MM.1S (cell line): ENCODE results near the gene NEDD4L.

Source experiments
- DNase-seq: peaks from one replicate; pipeline ENCODE4 v3.0.0-alpha.2; 2015
- H2AFZ ChIP-seq: fragments of 300-600 bp; sonication (generic); 2 replicates; pipeline ENCODE4 v1.6.0; 2016; ENCODE audit warnings: antibody characterized with exemption, low read length
- H3F3A ChIP-seq: fragments of 300-600 bp; sonication (generic); 2 replicates; pipeline ENCODE4 v1.6.1; 2016; ENCODE audit warnings: mild to moderate bottlenecking, antibody characterized with exemption, low read length, moderate library complexity, mixed read lengths; ENCODE audit not compliant: insufficient read depth
- H3K27ac ChIP-seq: fragments of 300-600 bp; sonication (generic); 2 replicates; pipeline ENCODE4 v1.5.1; 2016; ENCODE audit warnings: mild to moderate bottlenecking, low read length
- H3K27me3 ChIP-seq: fragments of 300-600 bp; sonication (generic); replicated peaks from 2 replicates; pipeline ENCODE4 v1.6.0; 2016; ENCODE audit warnings: low read length; ENCODE audit not compliant: insufficient read depth
- H3K36me3 ChIP-seq: fragments of 300-600 bp; sonication (generic); replicated peaks from 2 replicates; pipeline ENCODE4 v1.6.1; 2016; ENCODE audit warnings: mild to moderate bottlenecking, low read length, mixed read lengths; ENCODE audit not compliant: insufficient read depth
- H3K4me1 ChIP-seq: fragments of 300-600 bp; sonication (generic); 2 replicates; pipeline ENCODE4 v1.6.1; 2016; ENCODE audit warnings: low read length, mixed read lengths
- H3K4me2 ChIP-seq: fragments of 300-600 bp; sonication (generic); 2 replicates; pipeline ENCODE4 v1.6.0; 2016; ENCODE audit warnings: low read depth, low read length
- H3K4me3 ChIP-seq: fragments of 300-600 bp; sonication (generic); 2 replicates; pipeline ENCODE4 v1.5.1; 2016; ENCODE audit warnings: low read length, mixed read lengths
- H3K79me2 ChIP-seq: fragments of 300-600 bp; sonication (generic); 2 replicates; pipeline ENCODE4 v1.6.1; 2016; ENCODE audit warnings: mixed run types, low read length, mixed read lengths
- H3K9ac ChIP-seq: fragments of 300-600 bp; sonication (generic); 2 replicates; pipeline ENCODE4 v1.6.1; 2016; ENCODE audit warnings: low read length, mixed read lengths
- H3K9me2 ChIP-seq: fragments of 300-600 bp; sonication (generic); replicated peaks from 2 replicates; pipeline ENCODE4 v1.6.1; 2016; ENCODE audit warnings: mild to moderate bottlenecking, low read length, mixed read lengths; ENCODE audit not compliant: insufficient read depth
- H3K9me3 ChIP-seq: fragments of 300-600 bp; sonication (generic); replicated peaks from 2 replicates; pipeline ENCODE4 v1.6.1; 2016; ENCODE audit warnings: mild to moderate bottlenecking, low read length, mixed read lengths; ENCODE audit not compliant: insufficient read depth
- H4K20me1 ChIP-seq: fragments of 300-600 bp; sonication (generic); 2 replicates; pipeline ENCODE4 v1.6.1; 2016; ENCODE audit warnings: mild to moderate bottlenecking, low read length, moderate library complexity, mixed read lengths; ENCODE audit not compliant: insufficient read depth
- CTCF ChIP-seq: fragments of 300-600 bp; sonication (generic); IDR thresholded peaks from 2 replicates; pipeline ENCODE4 v1.5.1; 2016; ENCODE audit warnings: antibody characterized with exemption, low read length, mixed read lengths
- EZH2 ChIP-seq: fragments of 300-600 bp; sonication (generic); optimal IDR thresholded peaks from 2 replicates; pipeline ENCODE3; 2017; ENCODE audit warnings: low read depth, mild to moderate bottlenecking, antibody characterized with exemption, low read length, mixed read lengths
- EZH2phosphoT487 ChIP-seq: fragments of 300-600 bp; sonication (generic); IDR thresholded peaks from 2 replicates; pipeline ENCODE4 v1.6.1; 2018; ENCODE audit warnings: antibody characterized with exemption, low read length

Gene NEDD4L

GRCh38 chr18:58227361-58227930 lies 183.4 kb downstream of the NEDD4L start:
- no peaks in the 10 kb centered on the region for H3K9me3 ChIP-seq
- H4K20me1 ChIP-seq: no peaks in the 10 kb centered on the region
- no peaks in the 10 kb centered on the region for H3K36me3 ChIP-seq
- TF ChIP-seq EZH2: no peak
- TF ChIP-seq EZH2phosphoT487: no peak
- no peak for TF ChIP-seq CTCF
- H3K4me2 ChIP-seq: no peak overlapping the region
- H3K4me1 ChIP-seq: 0 out of 2 replicates have a peak, but pooled peaks cover 5% of the 10 kb centered on the region
- no peak overlapping the region for H3K27ac ChIP-seq
- no peak for DNase-seq
- H3F3A ChIP-seq: no peaks in the 10 kb centered on the region
- no peaks in the 10 kb centered on the region for H3K27me3 ChIP-seq
- H3K79me2 ChIP-seq: no peaks in the 10 kb centered on the region
- no peak overlapping the region for H3K4me3 ChIP-seq
- no peak overlapping the region for H2AFZ ChIP-seq
- H3K9ac ChIP-seq: no peak overlapping the region
- H3K9me2 ChIP-seq: no peaks in the 10 kb centered on the region

GRCh38 chr18:58228176-58228575 lies 184.2 kb downstream of the NEDD4L start:
- no peak overlapping the region for H3K27ac ChIP-seq
- no peaks in the 10 kb centered on the region for H3K9me3 ChIP-seq
- no peaks in the 10 kb centered on the region for H3K4me1 ChIP-seq
- H4K20me1 ChIP-seq: no peaks in the 10 kb centered on the region
- no peaks in the 10 kb centered on the region for H3K36me3 ChIP-seq
- H3K4me3 ChIP-seq: no peak overlapping the region
- H2AFZ ChIP-seq: no peak overlapping the region
- H3K9ac ChIP-seq: no peak overlapping the region
- no peak for TF ChIP-seq CTCF
- H3K4me2 ChIP-seq: no peak overlapping the region
- no peaks in the 10 kb centered on the region for H3F3A ChIP-seq
- H3K27me3 ChIP-seq: no peaks in the 10 kb centered on the region
- H3K79me2 ChIP-seq: no peaks in the 10 kb centered on the region
- no peak for DNase-seq
- no peaks in the 10 kb centered on the region for H3K9me2 ChIP-seq

GRCh38 chr18:58228762-58229161 lies 184.7 kb downstream of the NEDD4L start:
- Histone ChIP-seq H3K27ac (no peak overlapping the region), H3K9me3 (no peaks in the 10 kb centered on the region), H3K9ac (no peak overlapping the region), H3K36me3 (no peaks in the 10 kb centered on the region), H2AFZ (no peak overlapping the region), H3K4me3 (no peak overlapping the region), H3K27me3 (no peaks in the 10 kb centered on the region), H3K9me2 (no peaks in the 10 kb centered on the region), H3F3A (no peaks in the 10 kb centered on the region), H4K20me1 (no peaks in the 10 kb centered on the region), H3K4me1 (no peaks in the 10 kb centered on the region), H3K79me2 (no peaks in the 10 kb centered on the region), H3K4me2 (no peak overlapping the region)
- TF ChIP-seq CTCF: no peak
- no peak for TF ChIP-seq EZH2
- TF ChIP-seq EZH2phosphoT487: no peak
- DNase-seq: no peak
